HepG2 (cell line): Measurements from ENCODE around the gene ALKBH4. TPM values are rescaled to one million over a fixed set of nuclear protein-coding genes. Genes with fewer than 3 reads are reported as not detected.

Experiments used
- ATAC-seq: fragments of 200-7000 bp; cut with Tn5 transposase; 3 replicates; pipeline ENCODE4 v1.9.1; 2020; ENCODE audit warnings: mild to moderate bottlenecking, moderate library complexity
- BruUV-seq: library from RNA; stranded (reverse); fragments of 400-500 nt; replicated peaks from 2 replicates; lab custom pipeline; 2021; lab: Mats Ljungman, UMichigan
- CTCF ChIA-PET: fragments of 300-600 bp; formaldehyde crosslinking; extraction: SDS; loops from one replicate; lab custom pipeline; 2021; ENCODE audit warnings: low total read pairs, inconsistent platforms, low intra/inter-chr PET ratio; lab: Yijun Ruan, JAX
- POLR2A ChIA-PET: fragments of 350-600 bp; sonication (Branson Sonifier 250); formaldehyde crosslinking; loops from one replicate; lab custom pipeline; 2020; ENCODE audit warnings: antibody characterized with exemption, inconsistent platforms; lab: Yijun Ruan, JAX
- DNase-seq: peaks from one replicate; pipeline ENCODE4 v3.0.0-alpha.2; 2015; ENCODE audit warnings: low spot score
- FAIRE-seq: peaks from 3 replicates; lab custom pipeline; 2011; peaks lifted over from hg19 to GRCh38; lab: Jason Lieb, UNC
- H2AFZ ChIP-seq: one replicate; pipeline ENCODE4 v1.6.1; 2011; ENCODE audit warnings: low read length, inconsistent platforms
- H3K27ac ChIP-seq: fragments of 300-600 bp; 3 replicates; pipeline ENCODE4 v1.8.0; 2011; ENCODE audit warnings: mixed run types, mild to moderate bottlenecking, mixed read lengths, low read length, inconsistent platforms; ENCODE audit not compliant: insufficient read depth; ENCODE audit errors: extremely low read length
- H3K27me3 ChIP-seq, 2 experiments: fragments of 200-600 bp in 1 of 2; 2 replicates in 1 of 2; 3 replicates in 1 of 2; pipeline versions ENCODE4 v1.6.0 to v1.8.0; 2011; ENCODE audit warnings: low read length in 2 of 2, mild to moderate bottlenecking in 2 of 2, moderate library complexity in 2 of 2, inconsistent platforms in 1 of 2; ENCODE audit not compliant: insufficient read depth in 2 of 2, control insufficient read depth in 1 of 2
- H3K36me3 ChIP-seq, 2 experiments: fragments of 200-600 bp in 1 of 2; replicated peaks in 1 of 2; 2 replicates in 1 of 2; 3 replicates in 1 of 2; pipeline versions ENCODE4 v1.5.1 to v1.8.0; 2011; ENCODE audit warnings: low read length in 2 of 2, inconsistent platforms in 1 of 2; ENCODE audit not compliant: insufficient read depth in 2 of 2, control insufficient read depth in 1 of 2
- H3K4me1 ChIP-seq: 2 replicates; pipeline ENCODE4 v1.5.1; 2012; ENCODE audit warnings: low read length, inconsistent platforms; ENCODE audit not compliant: insufficient read depth
- H3K4me2 ChIP-seq: 2 replicates; pipeline ENCODE4 v1.6.0; 2011; ENCODE audit warnings: low read depth, low read length, inconsistent platforms
- H3K4me3 ChIP-seq, 3 experiments: fragments of 200-600 bp in 1 of 3; sonication (generic), shearing (Covaris generic) in 1 of 3; replicated peaks in 1 of 3; 2 replicates each; pipeline ENCODE4 v1.5.1; 2011 to 2016; ENCODE audit warnings: low read length in 3 of 3, inconsistent platforms in 2 of 3, low read depth in 2 of 3, mild to moderate bottlenecking in 2 of 3, control low read depth in 1 of 3, mixed read lengths in 1 of 3; ENCODE audit not compliant: insufficient read depth in 1 of 3
- H3K79me2 ChIP-seq: one replicate; pipeline ENCODE4 v1.6.1; 2011; ENCODE audit warnings: low read length, inconsistent platforms; ENCODE audit not compliant: insufficient read depth
- H3K9ac ChIP-seq: 2 replicates; pipeline ENCODE4 v1.6.0; 2011; ENCODE audit warnings: mild to moderate bottlenecking, low read depth, low read length, inconsistent platforms; ENCODE audit not compliant: insufficient read depth
- H3K9me3 ChIP-seq: 2 replicates; pipeline ENCODE4 v1.5.1; 2012; ENCODE audit warnings: mild to moderate bottlenecking, low read length
- H4K20me1 ChIP-seq: 2 replicates; pipeline ENCODE4 v1.6.0; 2011; ENCODE audit warnings: inconsistent platforms, mild to moderate bottlenecking, low read length, moderate library complexity; ENCODE audit not compliant: insufficient read depth
- ATF3 ChIP-seq: sonication (generic); formaldehyde crosslinking; IDR thresholded peaks from 2 replicates; pipeline ENCODE4 v1.4.0; 2020; ENCODE audit warnings: missing genetic modification reagents
- FOSL2 ChIP-seq: sonication (generic); formaldehyde crosslinking; IDR thresholded peaks from 2 replicates; pipeline ENCODE4 v1.4.0; 2020; ENCODE audit warnings: missing genetic modification reagents
- FOXA3 ChIP-seq: IDR thresholded peaks from 2 replicates; pipeline ENCODE4 v1.6.1; 2016; ENCODE audit warnings: missing genetic modification reagents, missing compliant biosample characterization
- FOXK2 ChIP-seq: fragments of 450-650 bp; IDR thresholded peaks from 2 replicates; pipeline ENCODE4 v1.6.1; 2016
- GABPB1 ChIP-seq: IDR thresholded peaks from 2 replicates; pipeline ENCODE4 v1.6.1; 2016; ENCODE audit warnings: mild to moderate bottlenecking, missing genetic modification reagents, moderate library complexity, missing compliant biosample characterization
- GFI1 ChIP-seq: sonication (generic); formaldehyde crosslinking; IDR thresholded peaks from 2 replicates; pipeline ENCODE4 v1.5.0; 2020; ENCODE audit warnings: missing genetic modification reagents, mild to moderate bottlenecking, borderline replicate concordance
- KAT8 ChIP-seq: IDR thresholded peaks from 2 replicates; pipeline ENCODE4 v1.6.1; 2016; ENCODE audit warnings: missing genetic modification reagents, missing compliant biosample characterization
- LCORL ChIP-seq, 2 experiments: fragments of 450-650 bp in 1 of 2; sonication (generic) in 1 of 2; formaldehyde crosslinking in 1 of 2; IDR thresholded peaks; 2 replicates each; pipeline versions ENCODE4 v1.5.0 to v1.6.1; 2017 to 2020; ENCODE audit warnings: antibody characterized with exemption in 1 of 2, missing genetic modification reagents in 1 of 2
- NR2F6 ChIP-seq, 2 experiments: IDR thresholded peaks; 2 replicates each; pipeline ENCODE4 v1.6.1; 2016; ENCODE audit warnings: antibody characterized with exemption in 1 of 2, mild to moderate bottlenecking in 1 of 2
- RXRA ChIP-seq: sonication (generic); formaldehyde crosslinking; IDR thresholded peaks from 2 replicates; pipeline ENCODE4 v1.5.1; 2020; ENCODE audit warnings: missing genetic modification reagents
- SAP130 ChIP-seq: IDR thresholded peaks from 2 replicates; pipeline ENCODE4 v1.6.1; 2016; ENCODE audit warnings: low read depth
- SOX5 ChIP-seq: IDR thresholded peaks from 2 replicates; pipeline ENCODE4 v1.6.1; 2016; ENCODE audit warnings: borderline replicate concordance
- TEAD3 ChIP-seq: optimal IDR thresholded peaks from 2 replicates; pipeline ENCODE3; 2016; ENCODE audit warnings: borderline replicate concordance
- ZNF446 ChIP-seq: sonication (generic); formaldehyde crosslinking; IDR thresholded peaks from 2 replicates; pipeline ENCODE4 v1.5.0; 2020; ENCODE audit warnings: mild to moderate bottlenecking, missing genetic modification reagents
- ZNF777 ChIP-seq: sonication (generic); formaldehyde crosslinking; IDR thresholded peaks from 2 replicates; pipeline ENCODE4 v1.4.0; 2020; ENCODE audit warnings: missing genetic modification reagents
- WGBS: methylation state at CpG from one replicate; pipeline ENCODE4 v1.1.6; 2017; ENCODE audit warnings: low lambda C conversion rate; 5-methylcytosine and 5-hydroxymethylcytosine counted together
- in situ Hi-C: cut with HindIII; loops from 2 replicates; pipeline ENCODE4 v1.10.0; 2017; ENCODE audit warnings: low pct_unique_long_range_greater_than_20kb; ENCODE audit not compliant: extremely low pct_ligation_motif_present
- intact Hi-C: fragments of 100-400 bp; cut with micrococcal nuclease; formaldehyde crosslinking; loops from one replicate; pipeline ENCODE4 v1.10.0; 2022; ENCODE audit not compliant: unreplicated experiment
- polyA plus RNA-seq, 8 experiments: library from polyadenylated mRNA; depleted of rRNA in 3 of 8; stranded (reverse) in 7 of 8; unstranded in 1 of 8; fragments of >200 nt; fragmentation: Illumina TruSeq in 4 of 8; extraction: Trizol in 4 of 8; gene quantifications; 2 replicates each; pipeline versions ENCODE4 v1.2.1 to v1.2.3, GENCODE V29; 2011 to 2016; ENCODE audit warnings: low read depth in 4 of 8, missing spikeins in 1 of 8, mixed read lengths in 1 of 8; ENCODE audit not compliant: insufficient read depth in 1 of 8
- total RNA-seq, 5 experiments: library from RNA; depleted of rRNA; stranded (reverse); fragments of >200 nt; fragmentation: Illumina TruSeq; extraction: Trizol; gene quantifications; 2 replicates each; pipeline ENCODE4 v1.2.3, GENCODE V29; 2016; ENCODE audit warnings: low read depth in 1 of 5
- TF ChIP-seq, protein P1 (sequence below): sonication (generic); formaldehyde crosslinking; IDR thresholded peaks from 2 replicates; pipeline ENCODE4 v1.8.1; 2023; ENCODE audit warnings: mild to moderate bottlenecking, inconsistent platforms, moderate library complexity, missing genetic modification reagents, borderline replicate concordance
- TF ChIP-seq, protein P2 (sequence below): sonication (generic); formaldehyde crosslinking; IDR thresholded peaks from 2 replicates; pipeline ENCODE4 v1.4.0; 2020; ENCODE audit warnings: missing genetic modification reagents
- TF ChIP-seq, protein P3 (sequence below): IDR thresholded peaks from 2 replicates; pipeline ENCODE4 v1.4.0; 2020; ENCODE audit warnings: mild to moderate bottlenecking, missing genetic modification reagents

ALKBH4 gene
- total and polyA plus RNA-seq, 2 of the 13 experiments (the other 11 are each of a cell fraction or from before 2014, with no cell fraction given): 2.6 to 8.8 TPM

DNA sequence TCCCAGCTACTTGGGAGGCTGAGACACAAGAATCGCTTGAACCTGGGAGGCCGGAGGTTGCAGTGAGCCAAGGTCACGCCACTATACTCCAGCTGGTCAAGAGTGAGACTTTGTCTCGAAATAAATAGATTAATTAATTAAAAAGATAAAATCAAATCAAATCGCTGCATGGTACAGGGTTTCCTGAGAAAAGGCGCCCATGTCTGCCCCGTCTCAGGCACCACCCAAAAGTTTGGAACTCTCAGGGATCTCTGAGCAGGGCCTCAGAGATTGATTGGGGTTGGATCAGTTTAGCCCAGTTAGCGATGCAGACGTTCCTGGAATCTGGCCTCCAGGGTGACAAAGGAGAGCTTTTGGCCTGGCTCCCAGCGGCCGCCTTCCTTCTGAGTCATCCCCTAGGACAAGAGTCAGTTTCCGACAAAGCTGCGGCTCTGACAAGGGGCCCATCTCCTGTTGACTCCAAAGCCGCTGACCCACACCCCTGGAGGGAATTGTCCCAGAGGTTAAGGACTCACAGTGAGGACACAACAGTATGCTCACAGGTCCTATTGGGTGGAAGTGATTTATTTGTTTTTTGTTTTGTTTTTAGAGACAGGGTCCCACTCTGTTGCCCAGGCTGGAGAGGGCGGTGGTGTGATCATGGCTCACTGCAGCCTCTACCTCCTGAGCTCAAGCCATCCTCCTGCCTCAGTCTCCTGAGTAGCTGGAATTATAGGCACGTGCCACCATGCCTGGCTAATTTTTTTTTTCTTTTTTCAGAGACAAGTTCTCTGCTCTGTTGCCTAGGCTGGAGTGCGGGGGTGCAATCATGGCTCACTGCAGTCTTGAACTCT is 24.5 kb downstream of the ALKBH4 start:
- 80% methylated on average over 13 of the region's 17 CpGs for WGBS
- intact Hi-C loops: no loop called here
- ATAC-seq (peak; percentile 85), FAIRE-seq (no peak), DNase-seq (peak; percentile 72)
- H3K27me3 ChIP-seq: no peaks in the 10 kb centered on the region
- BruUV-seq: no TSS peak
- peaks cover 10% of the 10 kb centered on the region for H3K4me1 ChIP-seq
- H3K4me2 ChIP-seq: no peak overlapping the region
- no peaks in the 10 kb centered on the region for H3K9me3 ChIP-seq
- no peak overlapping the region for H3K27ac ChIP-seq
- no peak overlapping the region for H2AFZ ChIP-seq
- H3K4me3 ChIP-seq: no peak overlapping the region
- ChIA-PET CTCF (no interaction called here), POLR2A (no interaction called here)
- no peak overlapping the region for H3K9ac ChIP-seq
- in situ Hi-C loops: no loop called here
- no peaks in the 10 kb centered on the region for H3K36me3 ChIP-seq
- no peaks in the 10 kb centered on the region for H3K79me2 ChIP-seq
- no peaks in the 10 kb centered on the region for H4K20me1 ChIP-seq
- no peak for TF ChIP-seq FOXK2
- TF ChIP-seq NR2F6 (IDR thresholded peaks at IDR 0.05): no peak
- TF ChIP-seq NR2F6 (CRISPR knock-in tag; IDR thresholded peaks at IDR 0.05): 0 out of 2 replicates have a peak, but pooled peaks have one; percentile 22
- TF ChIP-seq ZNF446 (CRISPR knock-in tag): no peak
- no peak for TF ChIP-seq ZNF777 (CRISPR knock-in tag)
- peak; percentile 86 for TF ChIP-seq FOSL2 (CRISPR knock-in tag)
- TF ChIP-seq, protein P1, sequence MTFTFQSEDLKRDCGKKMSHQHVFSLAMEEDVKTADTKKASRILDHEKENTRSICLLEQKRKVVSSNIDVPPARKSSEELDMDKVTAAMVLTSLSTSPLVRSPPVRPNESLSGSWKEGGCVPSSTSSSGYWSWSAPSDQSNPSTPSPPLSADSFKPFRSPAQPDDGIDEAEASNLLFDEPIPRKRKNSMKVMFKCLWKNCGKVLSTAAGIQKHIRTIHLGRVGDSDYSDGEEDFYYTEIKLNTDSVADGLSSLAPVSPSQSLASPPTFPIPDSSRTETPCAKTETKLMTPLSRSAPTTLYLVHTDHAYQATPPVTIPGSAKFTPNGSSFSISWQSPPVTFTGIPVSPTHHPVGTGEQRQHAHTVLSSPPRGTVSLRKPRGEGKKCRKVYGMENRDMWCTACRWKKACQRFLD (CRISPR knock-in tag): no peak
- TF ChIP-seq GABPB1 (CRISPR knock-in tag): no peak
- TF ChIP-seq RXRA (CRISPR knock-in tag): peak; percentile 31; the same call in 1 of the 2 replicates
- no peak for TF ChIP-seq LCORL (IDR thresholded peaks at IDR 0.05)
- 0 out of 2 replicates have a peak, but pooled peaks have one; percentile 31 for TF ChIP-seq LCORL (CRISPR knock-in tag; IDR thresholded peaks at IDR 0.05)
- TF ChIP-seq, protein P2, sequence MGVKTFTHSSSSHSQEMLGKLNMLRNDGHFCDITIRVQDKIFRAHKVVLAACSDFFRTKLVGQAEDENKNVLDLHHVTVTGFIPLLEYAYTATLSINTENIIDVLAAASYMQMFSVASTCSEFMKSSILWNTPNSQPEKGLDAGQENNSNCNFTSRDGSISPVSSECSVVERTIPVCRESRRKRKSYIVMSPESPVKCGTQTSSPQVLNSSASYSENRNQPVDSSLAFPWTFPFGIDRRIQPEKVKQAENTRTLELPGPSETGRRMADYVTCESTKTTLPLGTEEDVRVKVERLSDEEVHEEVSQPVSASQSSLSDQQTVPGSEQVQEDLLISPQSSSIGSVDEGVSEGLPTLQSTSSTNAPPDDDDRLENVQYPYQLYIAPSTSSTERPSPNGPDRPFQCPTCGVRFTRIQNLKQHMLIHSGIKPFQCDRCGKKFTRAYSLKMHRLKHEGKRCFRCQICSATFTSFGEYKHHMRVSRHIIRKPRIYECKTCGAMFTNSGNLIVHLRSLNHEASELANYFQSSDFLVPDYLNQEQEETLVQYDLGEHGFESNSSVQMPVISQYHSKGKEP (CRISPR knock-in tag): no peak
- 0 out of 2 replicates have a peak, but pooled peaks have one; percentile 16 for TF ChIP-seq FOXA3 (CRISPR knock-in tag)
- peak; percentile 17 for TF ChIP-seq TEAD3 (CRISPR knock-in tag)
- peak; percentile 60; the same call in 1 of the 2 replicates for TF ChIP-seq GFI1
- TF ChIP-seq SAP130 (CRISPR knock-in tag): peak; percentile 44; the same call in 1 of the 2 replicates
- TF ChIP-seq KAT8: 0 out of 2 replicates have a peak, but pooled peaks have one; percentile 21
- TF ChIP-seq, protein P3, sequence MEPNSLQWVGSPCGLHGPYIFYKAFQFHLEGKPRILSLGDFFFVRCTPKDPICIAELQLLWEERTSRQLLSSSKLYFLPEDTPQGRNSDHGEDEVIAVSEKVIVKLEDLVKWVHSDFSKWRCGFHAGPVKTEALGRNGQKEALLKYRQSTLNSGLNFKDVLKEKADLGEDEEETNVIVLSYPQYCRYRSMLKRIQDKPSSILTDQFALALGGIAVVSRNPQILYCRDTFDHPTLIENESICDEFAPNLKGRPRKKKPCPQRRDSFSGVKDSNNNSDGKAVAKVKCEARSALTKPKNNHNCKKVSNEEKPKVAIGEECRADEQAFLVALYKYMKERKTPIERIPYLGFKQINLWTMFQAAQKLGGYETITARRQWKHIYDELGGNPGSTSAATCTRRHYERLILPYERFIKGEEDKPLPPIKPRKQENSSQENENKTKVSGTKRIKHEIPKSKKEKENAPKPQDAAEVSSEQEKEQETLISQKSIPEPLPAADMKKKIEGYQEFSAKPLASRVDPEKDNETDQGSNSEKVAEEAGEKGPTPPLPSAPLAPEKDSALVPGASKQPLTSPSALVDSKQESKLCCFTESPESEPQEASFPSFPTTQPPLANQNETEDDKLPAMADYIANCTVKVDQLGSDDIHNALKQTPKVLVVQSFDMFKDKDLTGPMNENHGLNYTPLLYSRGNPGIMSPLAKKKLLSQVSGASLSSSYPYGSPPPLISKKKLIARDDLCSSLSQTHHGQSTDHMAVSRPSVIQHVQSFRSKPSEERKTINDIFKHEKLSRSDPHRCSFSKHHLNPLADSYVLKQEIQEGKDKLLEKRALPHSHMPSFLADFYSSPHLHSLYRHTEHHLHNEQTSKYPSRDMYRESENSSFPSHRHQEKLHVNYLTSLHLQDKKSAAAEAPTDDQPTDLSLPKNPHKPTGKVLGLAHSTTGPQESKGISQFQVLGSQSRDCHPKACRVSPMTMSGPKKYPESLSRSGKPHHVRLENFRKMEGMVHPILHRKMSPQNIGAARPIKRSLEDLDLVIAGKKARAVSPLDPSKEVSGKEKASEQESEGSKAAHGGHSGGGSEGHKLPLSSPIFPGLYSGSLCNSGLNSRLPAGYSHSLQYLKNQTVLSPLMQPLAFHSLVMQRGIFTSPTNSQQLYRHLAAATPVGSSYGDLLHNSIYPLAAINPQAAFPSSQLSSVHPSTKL (CRISPR knock-in tag): 0 out of 2 replicates have a peak, but pooled peaks have one; percentile 28
- peak; percentile 55; the same call in 1 of the 2 replicates for TF ChIP-seq ATF3 (CRISPR knock-in tag)
- peak; percentile 62; the same call in 1 of the 2 replicates for TF ChIP-seq SOX5 (CRISPR knock-in tag)
